Testis (tissue), 3 donors: ENCODE results near the gene DCXR. TPM values are rescaled to one million over a fixed set of nuclear protein-coding genes. Genes with fewer than 3 reads are reported as not detected.

Experiments used
- DNase-seq: peaks from one replicate; pipeline ENCODE4 v3.0.0-alpha.2; 2019
- H3K27ac ChIP-seq, 2 donors: fragments of 200-600 bp; sonication (generic); one replicate each; pipeline ENCODE4 v1.5.1; 2019
- H3K27me3 ChIP-seq: fragments of 200-600 bp; sonication (generic); one replicate; pipeline ENCODE4 v1.5.1; 2019
- H3K36me3 ChIP-seq: fragments of 200-600 bp; sonication (generic); one replicate; pipeline ENCODE4 v1.5.1; 2017; ENCODE audit warnings: low read depth; ENCODE audit errors: missing control alignments
- H3K4me1 ChIP-seq: fragments of 200-600 bp; sonication (generic); one replicate; pipeline ENCODE4 v1.5.1; 2019
- H3K4me3 ChIP-seq, 2 donors: fragments of 200-600 bp; sonication (generic); one replicate each; pipeline ENCODE4 v1.5.1; 2017 to 2019
- H3K9me3 ChIP-seq: fragments of 200-600 bp; sonication (generic); one replicate; pipeline ENCODE4 v1.5.1; 2017
- CTCF ChIP-seq, 3 experiments: fragments of 450-650 bp in 2 of 3; fragments of 200-600 bp in 1 of 3; sonication (generic) in 1 of 3; IDR thresholded peaks; one replicate each; pipeline ENCODE4 v1.5.1; 2016 to 2019; ENCODE audit warnings: antibody characterized with exemption in 3 of 3, mild to moderate bottlenecking in 2 of 3, moderate library complexity in 1 of 3
- POLR2A ChIP-seq: fragments of 450-650 bp; IDR thresholded peaks from one replicate; pipeline ENCODE4 v1.6.1; 2017; ENCODE audit warnings: antibody characterized with exemption, mild to moderate bottlenecking, moderate library complexity
- WGBS, 2 donors: methylation state at CpG; one replicate each; pipeline ENCODE4 v1.1.5; 2018; 5-methylcytosine and 5-hydroxymethylcytosine counted together
- intact Hi-C: fragments of 100-400 bp; cut with DNase I; formaldehyde crosslinking; loops from one replicate; pipeline ENCODE4 v1.15.1; 2023; ENCODE audit warnings: low total_unique reads
- polyA plus RNA-seq: library from polyadenylated mRNA; stranded (reverse); fragments of 350-450 nt; fragmentation: Illumina TruSeq; extraction: RNeasy Lipid Tissue Mini Kit (QIAGEN cat#74804); gene quantifications from one replicate; pipeline ENCODE4 v1.2.3, GENCODE V29; 2014; ENCODE audit warnings: low read depth, low replicate concordance; ENCODE audit not compliant: insufficient read depth
- total RNA-seq, 2 donors: library from RNA; depleted of rRNA; stranded (reverse); fragments of >200 nt; gene quantifications; one replicate each; pipeline ENCODE4 v1.2.3, GENCODE V29; 2016

Gene DCXR
- total and polyA plus RNA-seq, 3 donors from 2014 or later = 109 to 188 (median 134) TPM

- TF ChIP-seq POLR2A = no peak
- TF ChIP-seq CTCF (IDR thresholded peaks at IDR 0.05) = no peak
- intact Hi-C loops = no loop called here
- peak; percentile 74 for DNase-seq
- no peaks in the 10 kb centered on the region for H3K9me3 ChIP-seq
- H3K4me1 ChIP-seq = peaks cover 22% of the 10 kb centered on the region
- no peak overlapping the region for H3K4me3 ChIP-seq
- 56 to 61% methylated on average over 21 to 28 of the region's 28 CpGs for WGBS, 2 donors
- H3K27me3 ChIP-seq = no peaks in the 10 kb centered on the region
- H3K36me3 ChIP-seq = no peaks in the 10 kb centered on the region
- peak overlapping the region in 1 of 2 donors; percentile 21 for H3K27ac ChIP-seq
Measured at GRCh38 chr17:82077617-82078358, 40.3 kb upstream of the DCXR start.

- Histone ChIP-seq H3K36me3 (no peaks in the 10 kb centered on the region), H3K9me3 (no peaks in the 10 kb centered on the region), H3K4me3 (no peak overlapping the region), H3K4me1 (peaks cover 22% of the 10 kb centered on the region), H3K27ac (peak overlapping the region in 1 of 2 donors; percentile 16), H3K27me3 (no peaks in the 10 kb centered on the region)
- TF ChIP-seq CTCF (IDR thresholded peaks at IDR 0.05) (peak in 2 of 3 experiments; percentile 10 to 14), POLR2A (no peak)
- no peak for DNase-seq
- 46 to 65% methylated on average over 12 to 18 of the region's 21 CpGs for WGBS, 2 donors
- intact Hi-C loops = no loop called here
Measured at GRCh38 chr17:82076785-82077591, 39.5 kb upstream of the DCXR start.

- Histone ChIP-seq H3K27me3 (no peaks in the 10 kb centered on the region), H3K4me1 (peaks cover 22% of the 10 kb centered on the region), H3K9me3 (no peaks in the 10 kb centered on the region), H3K36me3 (no peaks in the 10 kb centered on the region), H3K27ac (no peak overlapping the region), H3K4me3 (no peak overlapping the region)
- TF ChIP-seq CTCF (IDR thresholded peaks at IDR 0.05) (no peak), POLR2A (no peak)
- WGBS, 2 donors = 85 to 91% methylated on average over 25 of the region's 25 CpGs
- intact Hi-C loops = no loop called here
- no peak for DNase-seq
Measured at GRCh38 chr17:82076018-82076784, 38.7 kb upstream of the DCXR start.

- H3K4me1 ChIP-seq = peaks cover 21% of the 10 kb centered on the region
- no peaks in the 10 kb centered on the region for H3K27me3 ChIP-seq
- no peak overlapping the region for H3K27ac ChIP-seq
- no peak overlapping the region for H3K4me3 ChIP-seq
- DNase-seq = no peak
- H3K36me3 ChIP-seq = no peaks in the 10 kb centered on the region
- TF ChIP-seq POLR2A = no peak
- TF ChIP-seq CTCF (IDR thresholded peaks at IDR 0.05) = no peak
- WGBS, 2 donors = 87 to 88% methylated on average over 9 of the region's 9 CpGs
- intact Hi-C loops = no loop called here
- no peaks in the 10 kb centered on the region for H3K9me3 ChIP-seq
Measured at GRCh38 chr17:82073446-82073845, 35.9 kb upstream of the DCXR start.
